Astrocyte (in vitro differentiated cells and primary cell): Measurements from ENCODE around the gene ZC3HAV1. TPM values are rescaled to one million over a fixed set of nuclear protein-coding genes. Genes with fewer than 3 reads are reported as not detected.
"Not testable (repeated sequence)": the region's sequence is repeated elsewhere in the genome, so short reads cannot be mapped to it uniquely, and the experiment has no call there.

Experiments
- DNase-seq: peaks from one replicate; pipeline ENCODE4 v3.0.0-alpha.2; 2010; ENCODE audit warnings: low read depth
- FAIRE-seq: peaks from 2 replicates; lab custom pipeline; 2011; peaks lifted over from hg19 to GRCh38; lab: Jason Lieb, UNC
- H2AFZ ChIP-seq: 2 replicates; pipeline ENCODE4 v1.6.0; 2012; ENCODE audit warnings: low read depth, low read length, inconsistent platforms
- H3K27ac ChIP-seq: 2 replicates; pipeline ENCODE4 v1.5.1; 2011; ENCODE audit warnings: low read depth, low read length, inconsistent platforms
- H3K27me3 ChIP-seq: 2 replicates; pipeline ENCODE4 v1.6.0; 2011; ENCODE audit warnings: low read length, inconsistent platforms; ENCODE audit not compliant: insufficient read depth
- H3K36me3 ChIP-seq: 2 replicates; pipeline ENCODE4 v1.5.1; 2011; ENCODE audit warnings: low read length, inconsistent platforms; ENCODE audit not compliant: insufficient read depth
- H3K4me1 ChIP-seq: 2 replicates; pipeline ENCODE4 v1.5.1; 2011; ENCODE audit warnings: low read length, inconsistent platforms; ENCODE audit not compliant: insufficient read depth
- H3K4me2 ChIP-seq: 2 replicates; pipeline ENCODE4 v1.6.0; 2012; ENCODE audit warnings: low read length, inconsistent platforms
- H3K4me3 ChIP-seq: 2 replicates; pipeline ENCODE4 v1.5.1; 2011; ENCODE audit warnings: low read depth, mild to moderate bottlenecking, low read length, inconsistent platforms; ENCODE audit not compliant: insufficient read depth
- H3K79me2 ChIP-seq: 2 replicates; pipeline ENCODE4 v1.6.0; 2012; ENCODE audit warnings: mild to moderate bottlenecking, low read length, inconsistent platforms; ENCODE audit not compliant: insufficient read depth
- H3K9ac ChIP-seq: 2 replicates; pipeline ENCODE4 v1.6.0; 2012; ENCODE audit warnings: mild to moderate bottlenecking, low read length, inconsistent platforms
- H3K9me3 ChIP-seq: 2 replicates; pipeline ENCODE4 v1.5.1; 2012; ENCODE audit warnings: low read depth, mild to moderate bottlenecking, low read length, inconsistent platforms; ENCODE audit not compliant: insufficient read depth
- H4K20me1 ChIP-seq: 2 replicates; pipeline ENCODE4 v1.6.0; 2012; ENCODE audit warnings: low read length, inconsistent platforms; ENCODE audit not compliant: insufficient read depth
- H3K27ac Mint-ChIP-seq: one replicate; pipeline ENCODE4 v1.8.0; 2021; ENCODE audit warnings: mild to moderate bottlenecking, mixed read lengths; ENCODE audit not compliant: unreplicated experiment
- H3K27me3 Mint-ChIP-seq: one replicate; pipeline ENCODE4 v1.8.0; 2021; ENCODE audit warnings: low read depth, mixed read lengths; ENCODE audit not compliant: unreplicated experiment
- H3K36me3 Mint-ChIP-seq: one replicate; pipeline ENCODE4 v1.8.0; 2021; ENCODE audit warnings: low read depth, mixed read lengths; ENCODE audit not compliant: unreplicated experiment
- H3K4me1 Mint-ChIP-seq: one replicate; pipeline ENCODE4 v1.8.0; 2021; ENCODE audit warnings: low read depth, mixed read lengths; ENCODE audit not compliant: unreplicated experiment
- H3K4me3 Mint-ChIP-seq: one replicate; pipeline ENCODE4 v1.8.0; 2021; ENCODE audit warnings: mild to moderate bottlenecking, moderate library complexity, mixed read lengths; ENCODE audit not compliant: unreplicated experiment
- H3K9me3 Mint-ChIP-seq: one replicate; pipeline ENCODE4 v1.8.0; 2021; ENCODE audit warnings: mild to moderate bottlenecking, mixed read lengths; ENCODE audit not compliant: unreplicated experiment
- EZH2 ChIP-seq: IDR thresholded peaks from 2 replicates; pipeline ENCODE4 v1.6.1; 2012; ENCODE audit warnings: mild to moderate bottlenecking, low read length, inconsistent platforms; ENCODE audit not compliant: insufficient read depth
- total RNA-seq: library from RNA; stranded (reverse); gene quantifications from 2 replicates; pipeline ENCODE4 v1.2.1, GENCODE V29; 2021
- TF ChIP-seq, protein P1 (sequence below): IDR thresholded peaks from 2 replicates; pipeline ENCODE4 v1.5.1; 2011; ENCODE audit warnings: low read depth, mild to moderate bottlenecking, inconsistent platforms, low read length, moderate library complexity; ENCODE audit not compliant: insufficient read depth

ZC3HAV1 gene
- total RNA-seq, 1 donor from 2014 or later: 63.8 TPM

DNA sequence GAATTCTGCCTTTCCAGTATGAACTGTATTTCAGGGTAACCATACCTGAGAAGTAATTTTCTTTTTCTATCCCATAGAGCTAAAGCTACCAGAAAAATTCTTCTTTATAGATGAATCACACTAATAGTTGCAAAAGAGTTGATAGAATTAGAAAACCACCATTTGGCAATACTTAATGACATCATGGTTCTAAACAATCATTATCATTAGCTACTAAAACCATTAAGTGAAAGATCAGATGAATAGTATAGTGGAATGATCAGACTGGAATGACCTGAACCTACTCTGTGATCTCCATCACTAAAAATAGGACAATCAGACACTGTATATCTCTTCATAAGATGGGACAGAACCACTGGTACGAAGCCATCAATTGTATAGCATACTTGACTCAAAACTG, 53.8 kb downstream of the ZC3HAV1 start:
- Mint-ChIP-seq H3K27ac (no peak overlapping the region), H3K27me3 (no peaks in the 10 kb centered on the region), H3K9me3 (no peaks in the 10 kb centered on the region), H3K4me3 (no peak overlapping the region), H3K36me3 (peaks cover 31% of the 10 kb centered on the region), H3K4me1 (no peaks in the 10 kb centered on the region)
- Histone ChIP-seq H4K20me1 (no peaks in the 10 kb centered on the region), H3K27me3 (no peaks in the 10 kb centered on the region), H3K9ac (no peak overlapping the region), H3K4me2 (no peak overlapping the region), H3K9me3 (no peaks in the 10 kb centered on the region), H3K36me3 (peaks cover 3% of the 10 kb centered on the region), H3K27ac (no peak overlapping the region), H3K4me1 (no peaks in the 10 kb centered on the region), H3K79me2 (no peaks in the 10 kb centered on the region), H2AFZ (no peak overlapping the region), H3K4me3 (no peak overlapping the region)
- DNase-seq (no peak), FAIRE-seq (no peak)
- TF ChIP-seq, protein P1, sequence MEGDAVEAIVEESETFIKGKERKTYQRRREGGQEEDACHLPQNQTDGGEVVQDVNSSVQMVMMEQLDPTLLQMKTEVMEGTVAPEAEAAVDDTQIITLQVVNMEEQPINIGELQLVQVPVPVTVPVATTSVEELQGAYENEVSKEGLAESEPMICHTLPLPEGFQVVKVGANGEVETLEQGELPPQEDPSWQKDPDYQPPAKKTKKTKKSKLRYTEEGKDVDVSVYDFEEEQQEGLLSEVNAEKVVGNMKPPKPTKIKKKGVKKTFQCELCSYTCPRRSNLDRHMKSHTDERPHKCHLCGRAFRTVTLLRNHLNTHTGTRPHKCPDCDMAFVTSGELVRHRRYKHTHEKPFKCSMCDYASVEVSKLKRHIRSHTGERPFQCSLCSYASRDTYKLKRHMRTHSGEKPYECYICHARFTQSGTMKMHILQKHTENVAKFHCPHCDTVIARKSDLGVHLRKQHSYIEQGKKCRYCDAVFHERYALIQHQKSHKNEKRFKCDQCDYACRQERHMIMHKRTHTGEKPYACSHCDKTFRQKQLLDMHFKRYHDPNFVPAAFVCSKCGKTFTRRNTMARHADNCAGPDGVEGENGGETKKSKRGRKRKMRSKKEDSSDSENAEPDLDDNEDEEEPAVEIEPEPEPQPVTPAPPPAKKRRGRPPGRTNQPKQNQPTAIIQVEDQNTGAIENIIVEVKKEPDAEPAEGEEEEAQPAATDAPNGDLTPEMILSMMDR: no peak
- TF ChIP-seq EZH2: no peak

DNA sequence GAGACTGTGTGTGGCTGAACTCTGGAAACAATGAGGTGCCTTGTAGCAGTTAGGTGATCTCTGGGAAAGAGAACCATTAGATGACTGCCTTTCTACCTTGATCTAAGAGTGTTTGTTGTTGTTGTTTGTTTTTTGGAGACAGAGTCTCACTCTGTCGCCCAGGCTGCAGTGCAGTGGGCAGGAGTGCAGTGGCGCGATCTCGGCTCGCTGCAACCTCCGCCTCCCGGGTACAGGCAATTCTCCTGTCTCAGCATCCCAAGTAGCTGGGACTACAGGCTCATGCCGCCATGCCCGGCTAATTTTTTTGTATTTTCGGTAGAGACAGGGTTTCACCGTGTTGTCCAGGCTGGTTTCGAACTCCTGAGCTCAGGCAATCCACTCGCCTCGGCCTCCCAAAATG, 54.9 kb downstream of the ZC3HAV1 start:
- not testable (repeated sequence) for H3K4me1 ChIP-seq, H3K27ac Mint-ChIP-seq, H3K4me2 ChIP-seq, H3K9me3 ChIP-seq, H3K27me3 Mint-ChIP-seq, H3K79me2 ChIP-seq, H3K4me3 Mint-ChIP-seq, H3K9ac ChIP-seq, H4K20me1 ChIP-seq, H2AFZ ChIP-seq, H3K4me3 ChIP-seq, H3K4me1 Mint-ChIP-seq, H3K27ac ChIP-seq, H3K36me3 ChIP-seq, H3K27me3 ChIP-seq, FAIRE-seq, DNase-seq, H3K9me3 Mint-ChIP-seq
- peaks cover 27% of the 10 kb centered on the region for H3K36me3 Mint-ChIP-seq

- no peaks in the 10 kb centered on the region for H3K4me1 ChIP-seq
- H3K36me3 ChIP-seq: peaks cover 7% of the 10 kb centered on the region
- no peaks in the 10 kb centered on the region for H4K20me1 ChIP-seq
- no peak overlapping the region for H3K4me3 ChIP-seq
- no peak overlapping the region for H3K4me3 Mint-ChIP-seq
- DNase-seq (no peak), FAIRE-seq (no peak)
- no peaks in the 10 kb centered on the region for H3K9me3 ChIP-seq
- no peak overlapping the region for H3K27ac Mint-ChIP-seq
- no peak overlapping the region for H2AFZ ChIP-seq
- H3K9ac ChIP-seq: no peak overlapping the region
- no peak for TF ChIP-seq EZH2
- TF ChIP-seq, protein P1: no peak
- no peaks in the 10 kb centered on the region for H3K79me2 ChIP-seq
- no peak overlapping the region for H3K27ac ChIP-seq
- H3K4me1 Mint-ChIP-seq: peaks cover 3% of the 10 kb centered on the region
- peaks cover 27% of the 10 kb centered on the region for H3K36me3 Mint-ChIP-seq
- no peak overlapping the region for H3K4me2 ChIP-seq
- no peaks in the 10 kb centered on the region for H3K9me3 Mint-ChIP-seq
- H3K27me3 ChIP-seq: no peaks in the 10 kb centered on the region
- H3K27me3 Mint-ChIP-seq: no peaks in the 10 kb centered on the region
Measured at GRCh38 chr7:139054101-139054500, 55.4 kb downstream of the ZC3HAV1 start.
